HG03159 (cell line): ENCODE measurements around the gene SSNA1.
A peak's percentile ranks its signal among the peaks of the same experiment; 100 is the strongest.

ENCODE experiments used
- ATAC-seq: cut with Tn5 transposase; IDR thresholded peaks from one replicate; pipeline ENCODE4 v1.9.1; 2021; ENCODE audit warnings: mild to moderate bottlenecking, moderate library complexity; ENCODE audit not compliant: unreplicated experiment

SSNA1 gene

GRCh38 chr9:137198051-137198901 is 9.8 kb downstream of the SSNA1 start:
- no peak for ATAC-seq

GRCh38 chr9:137198902-137199283 is 10.4 kb downstream of the SSNA1 start:
- no peak for ATAC-seq

GRCh38 chr9:137199411-137200121 is 11.1 kb downstream of the SSNA1 start:
- no peak for ATAC-seq

GRCh38 chr9:137200311-137201204 is 12.1 kb downstream of the SSNA1 start, which contains the start of gene TPRN:
Gene TPRN (minus strand): TSS chr9:137200741. CDS start chr9:137200711, 30 bp downstream.
- ATAC-seq, result peak; percentile 84

- ATAC-seq, result no peak
Observed at GRCh38 chr9:137201205-137201868, 12.9 kb downstream of the SSNA1 start.

- ATAC-seq, result no peak
Observed at GRCh38 chr9:137202966-137203365, 14.5 kb downstream of the SSNA1 start.

- ATAC-seq, result no peak
Observed at GRCh38 chr9:137204731-137205125, 16.3 kb downstream of the SSNA1 start.

- peak; percentile 42 for ATAC-seq
Observed at GRCh38 chr9:137205126-137206069, 16.9 kb downstream of the SSNA1 start, which contains the start of the genes NDOR1 and TMEM203. Gene NDOR1 (plus strand): TSS chr9:137205700. CDS start chr9:137205778, 78 bp downstream. Gene TMEM203 (minus strand): TSS chr9:137205648. CDS start chr9:137205414, 234 bp downstream.

GRCh38 chr9:137206602-137207001 is 18.1 kb downstream of the SSNA1 start:
- no peak for ATAC-seq

- ATAC-seq, result no peak
Observed at GRCh38 chr9:137211532-137211931, 23.1 kb downstream of the SSNA1 start.

- ATAC-seq, result no peak
Observed at GRCh38 chr9:137212520-137212919, 24.0 kb downstream of the SSNA1 start.

- ATAC-seq, result no peak
Observed at GRCh38 chr9:137213160-137214060, 24.9 kb downstream of the SSNA1 start.

GRCh38 chr9:137214620-137215019 is 26.1 kb downstream of the SSNA1 start:
- no peak for ATAC-seq

GRCh38 chr9:137215196-137215986 is 26.9 kb downstream of the SSNA1 start:
- ATAC-seq, result no peak

GRCh38 chr9:137216188-137216965 is 27.9 kb downstream of the SSNA1 start:
- ATAC-seq, result no peak
